Neuronal stem cell (in vitro differentiated cells): ENCODE data around the gene MYOF.

Experiments used
- DNase-seq: peaks from one replicate; pipeline ENCODE4 v3.0.0-alpha.2; 2013; ENCODE audit warnings: low spot score
- H2AFZ ChIP-seq: one replicate; pipeline ENCODE4 v1.6.1; 2013; ENCODE audit warnings: mild to moderate bottlenecking, low read length, inconsistent platforms
- H2AK5ac ChIP-seq: 2 replicates; pipeline ENCODE4 v1.6.1; 2013; ENCODE audit warnings: low read depth, mild to moderate bottlenecking, inconsistent platforms, low read length, moderate library complexity, mixed read lengths
- H2BK120ac ChIP-seq: 2 replicates; pipeline ENCODE4 v1.6.1; 2013; ENCODE audit warnings: low read depth, mild to moderate bottlenecking, inconsistent platforms, low read length, moderate library complexity, mixed read lengths
- H2BK12ac ChIP-seq: one replicate; pipeline ENCODE4 v1.6.1; 2013; ENCODE audit warnings: low read length, inconsistent platforms
- H2BK15ac ChIP-seq: 2 replicates; pipeline ENCODE4 v1.6.1; 2013; ENCODE audit warnings: mild to moderate bottlenecking, low read length, inconsistent platforms, mixed read lengths
- H2BK5ac ChIP-seq: one replicate; pipeline ENCODE4 v1.6.1; 2013; ENCODE audit warnings: inconsistent platforms, mild to moderate bottlenecking, low read length, moderate library complexity
- H3K14ac ChIP-seq: one replicate; pipeline ENCODE4 v1.6.1; 2013; ENCODE audit warnings: low read length, inconsistent platforms
- H3K18ac ChIP-seq: 2 replicates; pipeline ENCODE4 v1.6.1; 2013; ENCODE audit warnings: low read length, inconsistent platforms
- H3K23ac ChIP-seq: 2 replicates; pipeline ENCODE4 v1.6.1; 2013; ENCODE audit warnings: low read depth, mild to moderate bottlenecking, mixed read lengths, low read length, inconsistent platforms; ENCODE audit not compliant: poor library complexity
- H3K27ac ChIP-seq: replicated peaks from 3 replicates; pipeline ENCODE4 v1.5.1; 2013; ENCODE audit warnings: low read length, inconsistent platforms
- H3K27me3 ChIP-seq, 3 experiments: 2 replicates each; pipeline ENCODE4 v1.6.1; 2013; ENCODE audit warnings: low read length in 3 of 3, mild to moderate bottlenecking in 2 of 3, inconsistent platforms in 1 of 3, low read depth in 1 of 3, mixed read lengths in 1 of 3, moderate library complexity in 1 of 3; ENCODE audit not compliant: control insufficient read depth in 3 of 3, insufficient read depth in 3 of 3
- H3K36me3 ChIP-seq, 2 donors: replicated peaks in 1 of 2; 2 replicates each; pipeline ENCODE4 v1.6.1; 2013; ENCODE audit warnings: low read length in 2 of 2; ENCODE audit not compliant: control insufficient read depth in 2 of 2, insufficient read depth in 2 of 2
- H3K4ac ChIP-seq: 2 replicates; pipeline ENCODE4 v1.6.1; 2013; ENCODE audit warnings: inconsistent platforms, mild to moderate bottlenecking, low read length, moderate library complexity
- H3K4me1 ChIP-seq, 2 donors: 1 replicate in 1 of 2; 2 replicates in 1 of 2; pipeline ENCODE4 v1.6.1; 2013; ENCODE audit warnings: low read length in 2 of 2, low read depth in 1 of 2; ENCODE audit not compliant: control insufficient read depth in 2 of 2, insufficient read depth in 1 of 2
- H3K4me2 ChIP-seq: one replicate; pipeline ENCODE4 v1.6.1; 2013; ENCODE audit warnings: mild to moderate bottlenecking, low read length, inconsistent platforms; ENCODE audit not compliant: insufficient read depth, poor library complexity, severe bottlenecking
- H3K4me3 ChIP-seq, 2 donors: 2 replicates each; pipeline ENCODE4 v1.5.1; 2013; ENCODE audit warnings: low read length in 2 of 2, mild to moderate bottlenecking in 2 of 2, inconsistent platforms in 1 of 2, moderate library complexity in 1 of 2
- H3K79me1 ChIP-seq: one replicate; pipeline ENCODE4 v1.6.1; 2013; ENCODE audit warnings: low read depth, mild to moderate bottlenecking, inconsistent platforms, low read length, moderate library complexity
- H3K9ac ChIP-seq: one replicate; pipeline ENCODE4 v1.6.1; 2013; ENCODE audit warnings: mild to moderate bottlenecking, low read depth, low read length, inconsistent platforms; ENCODE audit not compliant: poor library complexity
- H3K9me3 ChIP-seq, 2 donors: replicated peaks in 1 of 2; 2 replicates each; pipeline versions ENCODE3 to v1.6.1; 2013; ENCODE audit warnings: low read length in 2 of 2, mild to moderate bottlenecking in 2 of 2, inconsistent platforms in 1 of 2, low read depth in 1 of 2, mixed read lengths in 1 of 2, moderate library complexity in 1 of 2; ENCODE audit not compliant: control insufficient read depth in 2 of 2, insufficient read depth in 1 of 2
- H4K8ac ChIP-seq: one replicate; pipeline ENCODE4 v1.6.1; 2013; ENCODE audit warnings: low read depth, mild to moderate bottlenecking, inconsistent platforms, low read length, moderate library complexity
- H4K91ac ChIP-seq: one replicate; pipeline ENCODE4 v1.6.1; 2013; ENCODE audit warnings: low read length, low read depth, mild to moderate bottlenecking, inconsistent platforms; ENCODE audit not compliant: poor library complexity
- WGBS, 2 donors: extraction: QIAGEN DNeasy Blood & Tissue Kit; methylation state at CpG; one replicate each; pipeline ENCODE4 v1.1.7; 2013; ENCODE audit warnings: missing lambda C conversion rate in 2 of 2, mixed read lengths in 1 of 2; ENCODE audit not compliant: insufficient read length in 2 of 2, insufficient replicate concordance in 1 of 2; ENCODE audit errors: extremely low coverage in 2 of 2; 5-methylcytosine and 5-hydroxymethylcytosine counted together

MYOF gene

DNA sequence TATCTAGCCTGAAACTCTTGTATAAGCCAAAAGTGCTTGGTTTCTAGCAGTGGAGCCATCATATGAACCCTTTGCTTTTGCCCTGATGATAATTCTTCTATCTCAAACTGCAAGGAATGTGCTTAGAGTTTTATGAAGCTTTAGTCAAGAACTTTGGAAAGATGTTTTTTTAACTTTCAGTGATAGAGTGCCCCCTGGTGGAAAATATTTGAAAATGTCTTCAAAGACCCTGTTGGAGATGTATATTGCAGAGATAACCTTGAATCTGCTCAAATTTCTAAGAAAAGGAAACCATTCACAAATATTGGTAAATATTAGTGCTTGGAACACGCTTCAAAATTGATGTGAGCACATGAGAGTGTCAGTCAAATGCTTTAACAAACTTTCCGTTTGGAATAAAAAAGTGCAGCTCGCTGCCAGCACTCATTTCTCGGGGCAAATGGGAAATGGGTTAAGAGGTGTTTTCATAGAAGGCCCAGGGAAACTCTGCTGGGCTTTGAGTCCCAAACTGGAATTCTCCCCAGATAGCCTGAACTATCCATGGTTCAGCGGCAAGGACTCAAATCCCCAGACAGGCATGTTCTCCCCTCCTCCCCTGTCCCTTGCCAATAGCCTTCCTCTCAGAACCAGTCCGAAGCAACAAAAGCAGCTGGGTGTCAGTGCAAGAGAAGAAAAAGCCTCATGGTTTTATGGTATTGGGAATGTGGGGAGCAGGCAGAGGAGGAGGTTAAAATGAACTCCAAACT lies 129.3 kb downstream of the MYOF start:
- peak; percentile 46 for DNase-seq
- WGBS, 2 donors: no CpG with 5 or more reads among the region's 6 CpGs
- Histone ChIP-seq H4K91ac (no peak overlapping the region), H3K4me2 (no peak overlapping the region), H2BK12ac (no peak overlapping the region), H3K9me3 (no peaks in the 10 kb centered on the region), H3K79me1 (no peaks in the 10 kb centered on the region), H3K36me3 (peaks cover 0 to 78% of the 10 kb centered on the region in 2 donors), H3K18ac (no peak overlapping the region), H2BK15ac (no peak overlapping the region), H4K8ac (no peak overlapping the region), H3K4me1 (peaks cover 0 to 5% of the 10 kb centered on the region in 2 donors), H3K27me3 (no peaks in the 10 kb centered on the region), H3K4me3 (no peak overlapping the region), H2AFZ (peak overlapping the region; percentile 4), H2BK5ac (no peak overlapping the region), H3K14ac (no peak overlapping the region), H3K9ac (no peak overlapping the region), H3K4ac (no peak overlapping the region), H3K23ac (no peak overlapping the region), H2BK120ac (no peak overlapping the region), H3K27ac (no peak overlapping the region), H2AK5ac (no peak overlapping the region)

- Histone ChIP-seq H3K23ac (no peak overlapping the region), H3K9me3 (no peaks in the 10 kb centered on the region), H3K4ac (no peak overlapping the region), H2AFZ (no peak overlapping the region), H3K4me3 (no peak overlapping the region), H2BK120ac (no peak overlapping the region), H3K4me1 (peaks cover 0 to 2% of the 10 kb centered on the region in 2 donors), H3K79me1 (no peaks in the 10 kb centered on the region), H2AK5ac (no peak overlapping the region), H3K4me2 (no peak overlapping the region), H2BK15ac (no peak overlapping the region), H3K18ac (no peak overlapping the region), H3K27me3 (no peaks in the 10 kb centered on the region), H4K8ac (no peak overlapping the region), H2BK12ac (no peak overlapping the region), H2BK5ac (no peak overlapping the region), H3K14ac (no peak overlapping the region), H3K9ac (no peak overlapping the region), H3K27ac (no peak overlapping the region), H3K36me3 (peaks cover 0 to 59% of the 10 kb centered on the region in 2 donors), H4K91ac (no peak overlapping the region)
- DNase-seq: no peak
- WGBS, 2 donors: no CpG with 5 or more reads among the region's 4 CpGs
Observed at GRCh38 chr10:93346694-93347093, 135.4 kb downstream of the MYOF start.

GRCh38 chr10:93346108-93346507 lies 136.0 kb downstream of the MYOF start:
- Histone ChIP-seq H3K4me2 (no peak overlapping the region), H3K4ac (no peak overlapping the region), H3K23ac (no peak overlapping the region), H2BK5ac (no peak overlapping the region), H3K18ac (no peak overlapping the region), H2BK120ac (no peak overlapping the region), H2BK12ac (no peak overlapping the region), H3K27ac (no peak overlapping the region), H3K27me3 (no peaks in the 10 kb centered on the region), H2BK15ac (no peak overlapping the region), H3K4me3 (no peak overlapping the region), H3K36me3 (peaks cover 0 to 54% of the 10 kb centered on the region in 2 donors), H2AFZ (no peak overlapping the region), H3K9me3 (no peaks in the 10 kb centered on the region), H2AK5ac (no peak overlapping the region), H3K79me1 (no peaks in the 10 kb centered on the region), H3K14ac (no peak overlapping the region), H4K8ac (no peak overlapping the region), H3K9ac (no peak overlapping the region), H3K4me1 (peaks cover 0 to 2% of the 10 kb centered on the region in 2 donors), H4K91ac (no peak overlapping the region)
- no CpG with 5 or more reads among the region's 3 CpGs for WGBS, 2 donors
- DNase-seq: no peak

DNA sequence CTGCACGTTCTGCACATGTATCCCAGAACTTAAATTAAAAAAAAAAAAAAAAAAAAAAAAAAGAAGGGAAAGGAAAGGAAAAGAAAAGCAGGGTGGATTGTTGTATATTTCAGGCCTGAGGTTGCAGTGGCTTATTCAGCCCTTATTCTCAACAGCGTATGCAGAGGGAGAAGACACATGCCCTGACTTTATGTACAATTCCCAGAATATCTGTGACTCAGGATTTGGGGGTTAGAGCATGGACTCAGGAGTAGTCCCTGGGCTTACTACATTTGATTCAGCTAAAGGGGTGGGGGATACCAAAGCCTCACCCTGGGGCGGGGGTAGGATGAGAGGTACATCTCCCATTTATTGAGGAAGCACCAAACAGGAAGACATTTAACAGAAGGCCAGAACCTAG lies 137.4 kb downstream of the MYOF start:
- H3K36me3 ChIP-seq: peaks cover 0 to 40% of the 10 kb centered on the region in 2 donors
- no peak overlapping the region for H4K8ac ChIP-seq
- WGBS, 2 donors: no CpG with 5 or more reads among the region's 3 CpGs

More for the DNA sequence above, 137.4 kb downstream of the MYOF start:
- Histone ChIP-seq H3K9me3 (no peaks in the 10 kb centered on the region), H2AK5ac (no peak overlapping the region), H3K14ac (no peak overlapping the region), H3K79me1 (no peaks in the 10 kb centered on the region), H3K18ac (no peak overlapping the region), H4K91ac (no peak overlapping the region), H2BK5ac (no peak overlapping the region), H3K4me1 (peaks cover 0 to 2% of the 10 kb centered on the region in 2 donors), H3K27me3 (no peaks in the 10 kb centered on the region), H2BK15ac (no peak overlapping the region), H3K4me3 (no peak overlapping the region), H3K4ac (no peak overlapping the region), H2AFZ (no peak overlapping the region), H2BK12ac (no peak overlapping the region), H3K23ac (no peak overlapping the region), H2BK120ac (no peak overlapping the region), H3K9ac (no peak overlapping the region), H3K4me2 (no peak overlapping the region), H3K27ac (no peak overlapping the region)
- DNase-seq: no peak
